ENCODE measurements around the gene TMEM161A.

Gene TMEM161A

DNA sequence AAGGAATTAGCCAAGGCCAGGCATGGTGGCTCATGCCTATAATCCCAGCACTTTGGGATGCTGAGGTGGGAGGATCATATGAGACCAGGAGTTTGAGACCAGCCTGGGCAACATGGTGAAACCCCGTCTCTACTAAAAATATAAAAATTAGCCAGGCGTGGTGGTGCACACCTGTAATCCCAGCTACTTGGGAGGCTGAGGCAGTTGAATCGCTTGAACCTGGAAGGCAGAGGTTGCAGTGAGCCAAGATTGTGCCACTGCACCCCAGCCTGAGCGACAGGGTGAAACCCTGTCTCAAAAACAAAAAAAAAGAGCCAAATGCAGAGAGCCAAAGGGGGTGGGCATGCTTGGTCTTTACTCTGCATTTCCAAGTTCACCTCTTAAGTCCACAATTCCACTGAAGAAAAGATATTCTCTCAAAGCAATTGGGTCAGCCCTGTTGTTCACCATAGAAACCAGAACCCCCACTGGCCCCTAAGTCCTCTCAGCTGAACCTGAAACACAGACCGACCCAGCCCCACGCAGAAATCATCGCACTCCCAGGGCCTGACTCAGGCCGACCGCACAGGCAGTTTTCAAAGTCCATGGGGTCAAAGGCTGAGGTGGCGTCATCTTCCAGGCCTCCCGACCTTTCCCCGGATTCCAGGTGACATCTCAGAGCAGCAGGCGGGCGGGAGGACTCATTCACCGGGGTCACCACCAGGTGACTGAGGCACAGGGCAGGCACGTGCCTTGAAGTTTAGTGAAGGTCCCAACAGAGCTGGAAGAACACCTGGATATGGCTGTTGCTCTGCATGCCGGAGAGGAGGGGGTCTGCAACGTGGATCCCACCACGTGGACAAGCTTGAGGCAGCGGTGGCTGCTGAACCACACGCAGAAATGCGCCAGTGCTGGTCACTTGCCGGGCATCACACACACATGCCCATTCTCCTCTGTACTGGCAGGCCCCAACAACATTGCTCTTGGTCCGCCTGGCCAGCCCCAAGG is 41.3 kb downstream of the TMEM161A start:
- no peak for DNase-seq (ENCODE audit: low spot score)

DNA sequence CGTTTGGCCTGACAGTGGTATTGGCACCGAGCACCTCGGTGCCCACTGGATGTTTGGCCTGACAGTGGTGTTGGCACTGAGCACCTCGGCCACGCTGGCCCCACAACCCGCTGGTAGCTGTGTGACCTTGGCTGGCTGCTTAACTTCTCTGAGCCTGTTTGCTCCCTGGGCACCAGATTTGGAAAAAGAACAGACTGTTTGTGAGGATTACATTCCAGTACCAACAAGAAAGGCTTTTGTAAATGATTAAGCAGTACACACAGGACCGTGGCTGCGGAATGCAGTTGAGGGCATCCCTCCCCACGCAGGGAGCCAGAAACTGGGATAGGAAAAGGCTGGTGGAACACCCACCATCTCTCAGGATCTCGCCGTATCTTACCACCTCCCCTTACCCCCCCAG is 42.6 kb downstream of the TMEM161A start:
- DNase-seq (ENCODE audit: low spot score), result no peak

DNA sequence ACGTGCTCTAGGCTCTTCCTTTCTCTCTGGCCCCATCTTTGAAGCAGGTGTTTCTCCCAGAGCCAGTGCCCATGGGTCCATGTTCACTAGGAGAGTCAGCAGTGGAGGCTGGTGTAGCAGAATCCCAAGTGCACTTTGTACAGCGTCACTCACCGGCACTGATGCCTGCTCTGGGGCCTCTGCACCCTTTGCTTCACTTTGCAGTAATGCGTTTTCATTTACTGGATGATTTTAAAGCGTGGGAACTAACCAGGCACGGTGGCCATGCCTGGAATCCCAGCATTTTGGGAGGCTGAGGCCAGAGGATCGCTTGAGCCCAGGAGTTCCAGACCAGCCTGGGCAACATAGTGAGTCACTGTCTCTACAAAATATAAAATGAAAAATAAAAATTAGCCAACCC is 43.8 kb downstream of the TMEM161A start:
- no peak for DNase-seq (ENCODE audit: low spot score)

- DNase-seq (ENCODE audit: low spot score), result no peak
These were observed 50.6 kb downstream of the TMEM161A start for GRCh38 chr19:19087676-19088075.

DNA sequence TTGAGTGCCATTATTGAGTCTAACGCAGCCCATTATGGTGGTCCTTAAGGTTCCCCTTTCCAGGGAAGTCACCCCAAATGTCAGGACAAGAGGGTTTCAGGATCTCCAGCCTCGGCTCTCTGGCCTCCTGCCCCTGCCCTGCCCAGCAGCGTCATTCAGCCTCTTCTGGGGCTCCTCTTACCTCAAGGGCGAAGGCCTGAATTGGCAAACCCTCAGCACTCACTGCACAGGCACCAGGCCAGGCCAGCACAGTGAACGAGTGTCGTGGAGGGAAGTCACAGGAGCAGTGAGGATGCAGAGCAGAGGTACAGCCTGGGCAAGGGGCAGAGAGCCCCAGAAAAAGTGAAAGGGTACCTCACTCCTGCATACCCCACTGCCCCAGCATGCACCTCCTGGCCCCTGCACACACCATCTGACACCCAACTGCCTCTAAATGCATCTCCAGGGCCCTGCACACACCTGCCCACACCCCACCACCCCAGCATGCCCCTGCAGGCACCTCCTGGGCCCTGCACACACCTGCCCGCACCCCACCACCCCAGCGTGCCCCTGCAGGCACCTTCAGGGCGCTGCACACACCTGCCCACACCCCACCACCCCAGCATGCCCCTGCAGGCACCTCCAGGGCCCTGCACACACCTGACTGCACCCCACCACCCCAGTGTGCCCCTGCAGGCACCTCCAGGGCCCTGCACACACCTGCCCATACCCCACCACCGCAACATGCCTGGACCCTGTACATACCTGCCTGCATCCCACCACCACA is 54.7 kb downstream of the TMEM161A start:
- DNase-seq (ENCODE audit: low spot score), result no peak

DNA sequence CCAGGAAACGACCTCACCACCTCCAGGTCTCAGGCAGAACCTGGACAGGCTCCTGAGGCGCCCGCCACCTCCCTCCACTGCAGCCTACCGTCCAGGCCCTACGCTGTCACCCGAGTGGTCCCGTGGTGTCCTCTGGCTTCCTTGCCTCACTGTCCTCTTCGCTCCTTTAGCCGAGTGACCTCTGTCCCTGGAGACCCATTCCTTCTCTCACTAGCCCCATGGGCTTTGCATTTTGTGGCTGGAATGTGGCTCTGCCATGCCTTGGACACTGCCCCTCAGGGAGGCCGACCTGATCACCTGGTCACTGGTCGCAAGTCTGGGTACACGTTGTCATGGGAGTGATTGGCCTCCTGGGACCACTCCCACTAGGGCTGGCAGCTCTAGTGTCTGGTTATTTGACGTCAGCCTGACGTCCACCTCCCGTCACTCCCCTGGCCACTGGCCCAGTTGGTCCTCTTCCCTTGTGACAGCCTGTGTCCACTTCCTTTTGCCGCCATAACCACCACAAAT is 56.6 kb downstream of the TMEM161A start:
- DNase-seq (ENCODE audit: low spot score), result no peak

GRCh38 chr19:19079571-19079970 is 58.7 kb downstream of the TMEM161A start:
- DNase-seq (ENCODE audit: low spot score), result no peak

GRCh38 chr19:19078801-19079200 is 59.5 kb downstream of the TMEM161A start:
- DNase-seq (ENCODE audit: low spot score), result no peak

GRCh38 chr19:19077103-19077502 is 61.2 kb downstream of the TMEM161A start:
- no peak for DNase-seq (ENCODE audit: low spot score)

GRCh38 chr19:19076476-19076875 is 61.8 kb downstream of the TMEM161A start:
- DNase-seq (ENCODE audit: low spot score), result no peak

DNA sequence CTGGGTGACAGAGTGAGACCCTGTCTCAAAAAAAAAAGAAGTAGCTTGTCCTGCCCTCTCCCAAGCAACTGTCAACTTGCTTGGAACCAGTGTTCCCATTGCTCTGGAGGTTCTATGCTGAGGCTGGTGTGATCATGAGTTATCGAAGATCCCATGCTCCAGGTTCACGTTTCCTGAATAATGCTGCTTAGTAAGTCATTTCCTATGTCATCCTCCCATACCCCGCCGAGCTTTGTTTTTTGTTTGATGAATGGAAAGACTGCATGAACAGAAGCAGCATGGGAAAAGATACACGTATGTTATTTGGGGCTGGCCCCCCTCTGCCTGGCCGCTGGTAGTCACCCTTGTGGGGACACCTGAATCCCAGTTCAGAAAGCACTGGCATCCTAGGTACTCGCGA is 63.2 kb downstream of the TMEM161A start:
- DNase-seq (ENCODE audit: low spot score), result no peak

GRCh38 chr19:19074196-19074882 is 63.9 kb downstream of the TMEM161A start:
- DNase-seq (ENCODE audit: low spot score), result no peak

DNA sequence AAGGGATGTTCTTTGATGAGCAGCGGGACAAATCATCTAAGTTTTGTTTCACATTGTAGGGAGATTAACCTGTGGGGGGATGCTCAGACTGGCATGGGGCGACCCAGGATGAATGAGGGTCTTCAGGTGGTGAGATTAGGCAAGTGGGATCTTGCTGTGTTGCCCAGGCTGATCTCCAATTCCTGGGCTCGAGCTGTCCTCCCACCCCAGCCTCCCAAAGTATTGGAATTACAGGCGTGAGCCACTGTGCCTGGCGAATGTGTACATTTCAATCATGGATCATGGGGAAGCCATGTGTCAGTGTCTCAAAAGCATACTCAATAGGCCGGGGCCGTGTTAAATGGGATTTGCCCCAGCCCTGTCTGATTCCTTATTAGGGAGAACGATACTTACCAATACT is 66.4 kb downstream of the TMEM161A start:
- no peak for DNase-seq (ENCODE audit: low spot score)

All from AG08395 (cell line).